GM12878 (cell line): ENCODE results near the gene SLC29A1. TPM values are rescaled to one million over a fixed set of nuclear protein-coding genes. Genes with fewer than 3 reads are reported as not detected.

Source experiments
- CEBPB ChIP-seq, 2 experiments: fragments of 150-350 bp in 1 of 2; IDR thresholded peaks; 2 replicates each; pipeline ENCODE4 v1.6.1; 2012 to 2014; ENCODE audit warnings: low read depth in 2 of 2, low read length in 2 of 2, borderline replicate concordance in 1 of 2, inconsistent platforms in 1 of 2
- DPF2 ChIP-seq: fragments of 450-650 bp; IDR thresholded peaks from 2 replicates; pipeline ENCODE4 v1.6.1; 2017; ENCODE audit warnings: mild to moderate bottlenecking
- GABPA ChIP-seq: IDR thresholded peaks from 2 replicates; pipeline ENCODE4 v1.6.1; 2014; ENCODE audit warnings: antibody characterized with exemption, low read depth, mild to moderate bottlenecking, inconsistent platforms
- HCFC1 ChIP-seq: fragments of 150-350 bp; IDR thresholded peaks from 2 replicates; pipeline ENCODE4 v1.6.1; 2014; ENCODE audit warnings: low read length
- HSF1 ChIP-seq: fragments of 150-350 bp; IDR thresholded peaks from 2 replicates; pipeline ENCODE4 v1.6.1; 2014; ENCODE audit warnings: mild to moderate bottlenecking, low read depth, low read length
- IRF4 ChIP-seq: IDR thresholded peaks from 2 replicates; pipeline ENCODE4 v1.6.1; 2011; ENCODE audit warnings: low read depth, low read length
- JUND ChIP-seq: IDR thresholded peaks from 2 replicates; pipeline ENCODE4 v1.6.1; 2012; ENCODE audit warnings: low read depth, mild to moderate bottlenecking, low read length, improper control_type of control experiment, moderate library complexity
- MLLT1 ChIP-seq: fragments of 450-650 bp; IDR thresholded peaks from 2 replicates; pipeline ENCODE4 v1.6.1; 2016; ENCODE audit warnings: mild to moderate bottlenecking
- PKNOX1 ChIP-seq: fragments of 450-650 bp; IDR thresholded peaks from 2 replicates; pipeline ENCODE4 v1.6.1; 2016; ENCODE audit warnings: mild to moderate bottlenecking
- RBBP5 ChIP-seq: fragments of 200-600 bp; sonication (generic); conservative IDR thresholded peaks from 2 replicates; pipeline ENCODE4 v1.6.1; 2016
- SMARCA5 ChIP-seq: fragments of 450-650 bp; IDR thresholded peaks from 2 replicates; pipeline ENCODE4 v1.6.1; 2017; ENCODE audit warnings: mild to moderate bottlenecking
- SP1 ChIP-seq: IDR thresholded peaks from one replicate; pipeline ENCODE4 v1.6.1; 2011; ENCODE audit warnings: low read depth, low read length
- SPI1 ChIP-seq: IDR thresholded peaks from 2 replicates; pipeline ENCODE4 v1.6.1; 2011; ENCODE audit warnings: low read depth, mild to moderate bottlenecking, low read length, moderate library complexity, borderline replicate concordance; ENCODE audit not compliant: insufficient read depth
- SREBF2 ChIP-seq: IDR thresholded peaks from 2 replicates; pipeline ENCODE4 v1.6.1; 2012; ENCODE audit warnings: mild to moderate bottlenecking, low read length
- TCF12 ChIP-seq: IDR thresholded peaks from 2 replicates; pipeline ENCODE4 v1.6.1; 2011; ENCODE audit warnings: low read depth, mild to moderate bottlenecking, low read length
- ZBTB11 ChIP-seq: fragments of 450-650 bp; formaldehyde crosslinking; IDR thresholded peaks from 2 replicates; pipeline ENCODE4 v1.5.0; 2022; ENCODE audit warnings: mild to moderate bottlenecking, missing genetic modification characterization
- ZBTB4 ChIP-seq: fragments of 450-650 bp; formaldehyde crosslinking; IDR thresholded peaks from 2 replicates; pipeline ENCODE4 v1.4.0; 2022; ENCODE audit warnings: mild to moderate bottlenecking, moderate library complexity
- ZNF384 ChIP-seq: IDR thresholded peaks from 2 replicates; pipeline ENCODE4 v1.6.1; 2012; ENCODE audit warnings: low read depth, mild to moderate bottlenecking, low read length, improper control_type of control experiment, borderline replicate concordance
- ZNF622 ChIP-seq: fragments of 450-650 bp; IDR thresholded peaks from 2 replicates; pipeline ENCODE4 v1.6.1; 2017; ENCODE audit warnings: mild to moderate bottlenecking, inconsistent platforms
- polyA plus RNA-seq, 11 experiments: library from polyadenylated mRNA; depleted of rRNA in 4 of 11; unstranded in 6 of 11; stranded (reverse) in 5 of 11; fragments of >200 nt; fragmentation: Nextera tagmentation in 4 of 11; fragmentation: Illumina TruSeq in 1 of 11; extraction: Ambion mirVana in 4 of 11; extraction: Trizol in 1 of 11; gene quantifications; 1 replicate in 1 of 11; 2 replicates in 10 of 11; pipeline versions ENCODE4 v1.2.1 to v1.2.3, GENCODE V29; 2011 to 2016; ENCODE audit warnings: inconsistent platforms in 2 of 11, missing spikeins in 2 of 11, low read depth in 1 of 11
- total RNA-seq, 4 experiments: library from RNA; depleted of rRNA in 3 of 4; stranded (reverse); fragments of >200 nt in 3 of 4; fragmentation: Illumina TruSeq in 1 of 4; extraction: Trizol in 1 of 4; gene quantifications; 2 replicates each; pipeline versions ENCODE4 v1.2.1 to v1.2.3, GENCODE V29; 2013 to 2021

The SLC29A1 gene
- total and polyA plus RNA-seq, 10 of the 15 experiments (the other 5 are each of a cell fraction or from before 2014, with no cell fraction given): 10.0 to 132 (median 93.4) TPM

GRCh38 chr6:44247338-44248302 lies 24.2 kb downstream of the SLC29A1 start (continued):
- TF ChIP-seq DPF2 (peak; percentile 31; the same call in 1 of the 2 replicates), ZBTB4 (CRISPR knock-in tag) (no peak), SP1 (no peak), TCF12 (no peak), SMARCA5 (no peak), SPI1 (no peak), ZNF622 (no peak), JUND (no peak), GABPA (0 out of 2 replicates have a peak, but pooled peaks have one; percentile 9), ZBTB11 (CRISPR knock-in tag) (no peak), RBBP5 (no peak), HCFC1 (no peak), IRF4 (no peak), SREBF2 (no peak), ZNF384 (no peak), PKNOX1 (no peak), CEBPB (IDR thresholded peaks at IDR 0.05; ENCODE audit: borderline replicate concordance in 1 of 2, low read depth in 2 of 2, low read length in 2 of 2) (no peak), MLLT1 (no peak; the same call in none of the 2 replicates), HSF1 (peak; percentile 100)
